Measurements from ENCODE around the gene ZNF391. TPM values are rescaled to one million over a fixed set of nuclear protein-coding genes. Genes with fewer than 3 reads are reported as not detected.

Gene ZNF391
- total RNA-seq, 4 donors from 2014 or later: 0.60 to 4.5 (median 1.7) TPM

- DNase-seq (ENCODE audit: low spot score) (no peak), ATAC-seq (ENCODE audit: low FRiP score) (no peak)
- no peak for TF ChIP-seq CTCF (IDR thresholded peaks at IDR 0.05)
These were observed 12.5 kb downstream of the ZNF391 start for GRCh38 chr6:27400877-27401642.

GRCh38 chr6:27406085-27406484, 17.5 kb downstream of the ZNF391 start:
- ATAC-seq (ENCODE audit: low FRiP score) (no peak), DNase-seq (ENCODE audit: low spot score) (no peak)
- TF ChIP-seq CTCF (IDR thresholded peaks at IDR 0.05): no peak

- ATAC-seq (ENCODE audit: low FRiP score) (no peak), DNase-seq (ENCODE audit: low spot score) (no peak)
- no peak for TF ChIP-seq CTCF (IDR thresholded peaks at IDR 0.05)
These were observed 18.7 kb downstream of the ZNF391 start for GRCh38 chr6:27407153-27407814.

- ATAC-seq (ENCODE audit: low FRiP score) (no peak), DNase-seq (ENCODE audit: low spot score) (no peak)
- TF ChIP-seq CTCF (IDR thresholded peaks at IDR 0.05): no peak
These were observed 25.7 kb downstream of the ZNF391 start for GRCh38 chr6:27414300-27414699.

- DNase-seq (ENCODE audit: low spot score) (no peak), ATAC-seq (ENCODE audit: low FRiP score) (no peak)
- no peak for TF ChIP-seq CTCF (IDR thresholded peaks at IDR 0.05)
These were observed 26.4 kb downstream of the ZNF391 start for GRCh38 chr6:27414996-27415395.

GRCh38 chr6:27415898-27416297, 27.3 kb downstream of the ZNF391 start:
- DNase-seq (ENCODE audit: low spot score) (no peak), ATAC-seq (ENCODE audit: low FRiP score) (no peak)
- no peak for TF ChIP-seq CTCF (IDR thresholded peaks at IDR 0.05)

- ATAC-seq (ENCODE audit: low FRiP score): no peak
- no peak for DNase-seq (ENCODE audit: low spot score)
- TF ChIP-seq CTCF (IDR thresholded peaks at IDR 0.05): no peak
These were observed 30.8 kb downstream of the ZNF391 start for GRCh38 chr6:27419363-27419762.
